Right kidney (tissue), 1 donor: Measurements from ENCODE around the gene ANKRD31.

Experiments
- DNase-seq: peaks from one replicate; pipeline ENCODE4 v3.0.0-alpha.2; 2016

ANKRD31 gene

GRCh38 chr5:75059912-75060545 lies 176.6 kb downstream of the ANKRD31 start:
- no peak for DNase-seq

- no peak for DNase-seq
Measured at GRCh38 chr5:75058986-75059535, 177.6 kb downstream of the ANKRD31 start.

GRCh38 chr5:75057561-75057960 lies 179.1 kb downstream of the ANKRD31 start:
- DNase-seq = no peak

GRCh38 chr5:75055727-75056144 lies 180.9 kb downstream of the ANKRD31 start:
- DNase-seq = no peak

GRCh38 chr5:75054134-75054930 lies 182.3 kb downstream of the ANKRD31 start:
- no peak for DNase-seq

- DNase-seq = peak; percentile 95
Measured at GRCh38 chr5:75053304-75054133, 183.2 kb downstream of the ANKRD31 start.

- no peak for DNase-seq
Measured at GRCh38 chr5:75053054-75053303, 183.7 kb downstream of the ANKRD31 start.

GRCh38 chr5:75052192-75053053 lies 184.3 kb downstream of the ANKRD31 start, which contains the start of gene GCNT4:
TSS of gene GCNT4 (minus strand) at chr5:75052558. CDS start at chr5:75030037, 22,521 bp downstream.
- DNase-seq = peak; percentile 89

- peak; percentile 17 for DNase-seq
Measured at GRCh38 chr5:75051217-75051751, 185.4 kb downstream of the ANKRD31 start.

GRCh38 chr5:75050415-75050814 lies 186.3 kb downstream of the ANKRD31 start:
- DNase-seq = no peak

- peak; percentile 27 for DNase-seq
Measured at GRCh38 chr5:75049456-75050351, 187.0 kb downstream of the ANKRD31 start.

- no peak for DNase-seq
Measured at GRCh38 chr5:75048457-75048953, 188.2 kb downstream of the ANKRD31 start.

- DNase-seq = no peak
Measured at GRCh38 chr5:75047356-75047755, 189.3 kb downstream of the ANKRD31 start.

- DNase-seq = no peak
Measured at GRCh38 chr5:75046366-75047142, 190.1 kb downstream of the ANKRD31 start.

- no peak for DNase-seq
Measured at GRCh38 chr5:75045071-75045470, 191.6 kb downstream of the ANKRD31 start.

GRCh38 chr5:75044406-75044805 lies 192.3 kb downstream of the ANKRD31 start:
- DNase-seq = no peak

GRCh38 chr5:75043633-75044264 lies 192.9 kb downstream of the ANKRD31 start:
- DNase-seq = no peak

GRCh38 chr5:75042522-75042921 lies 194.2 kb downstream of the ANKRD31 start:
- no peak for DNase-seq

GRCh38 chr5:75040973-75041372 lies 195.7 kb downstream of the ANKRD31 start:
- DNase-seq = no peak
